ENCODE data around the gene GPR108. TPM values are rescaled to one million over a fixed set of nuclear protein-coding genes. Genes with fewer than 3 reads are reported as not detected.
A peak's percentile ranks its signal among the peaks of the same experiment; 100 is the strongest.

GPR108 gene
- total and polyA plus RNA-seq, 10 donors = 35.4 to 102 (median 61.9) TPM

- DNase-seq = no peak
- intact Hi-C loops (cut with DNase I; ENCODE audit: low total_unique reads) = no loop called here
- WGBS, 5 donors = 66 to 89% (median 79%) methylated on average over 18 to 20 of the region's 20 CpGs
These were observed 3.2 kb downstream of the GPR108 start for GRCh38 chr19:6734096-6734696.

GRCh38 chr19:6733338-6734095 is 3.9 kb downstream of the GPR108 start:
- Histone ChIP-seq H3K27me3 (replicated peaks in 1 of 7) (no peaks in the 10 kb centered on the region), H3K9me3 (no peaks in the 10 kb centered on the region), H3K36me3 (peaks cover 0 to 65% (median 27%) of the 10 kb centered on the region in 6 donors), H3K27ac (peak overlapping the region in 2 of 8 donors; percentile 96 to 99), H3K4me3 (peak overlapping the region in 1 of 8 donors; percentile 30), H3K4me1 (peaks cover 17 to 56% (median 37%) of the 10 kb centered on the region in 6 donors)
- DNase-seq = no peak
- 94 to 95% (median 95%) methylated on average over 26 to 29 of the region's 29 CpGs for WGBS, 5 donors
- TF ChIP-seq POLR2A (IDR thresholded peaks at IDR 0.05) (no peak), CTCF (IDR thresholded peaks at IDR 0.05 in 8 of 11, conservative IDR thresholded peaks at IDR 0.05 in 3 of 11) (peak in 6 of 11 experiments; percentile 4 to 45 (median 20)), POLR2AphosphoS5 (IDR thresholded peaks at IDR 0.05) (peak in 1 of 3 donors; percentile 6)
- intact Hi-C loops (cut with DNase I; ENCODE audit: low total_unique reads) = no loop called here

More at GRCh38 chr19:6734096-6734696, 3.2 kb downstream of the GPR108 start:
- Histone ChIP-seq H3K4me3 (peak overlapping the region in 1 of 8 donors; percentile 30), H3K27ac (peak overlapping the region in 2 of 8 donors; percentile 96 to 99), H3K4me1 (peaks cover 20 to 56% (median 39%) of the 10 kb centered on the region in 6 donors), H3K36me3 (peaks cover 0 to 65% (median 27%) of the 10 kb centered on the region in 6 donors), H3K9me3 (no peaks in the 10 kb centered on the region), H3K27me3 (replicated peaks in 1 of 7) (no peaks in the 10 kb centered on the region)
- TF ChIP-seq POLR2AphosphoS5 (IDR thresholded peaks at IDR 0.05) (peak in 2 of 3 donors; percentile 37 to 39), POLR2A (IDR thresholded peaks at IDR 0.05) (no peak)

- WGBS, 5 donors = 89 to 95% (median 93%) methylated on average over 21 of the region's 21 CpGs
- intact Hi-C loops (cut with DNase I; ENCODE audit: low total_unique reads) = no loop called here
These were observed 4.5 kb downstream of the GPR108 start for GRCh38 chr19:6732803-6733337.

DNA sequence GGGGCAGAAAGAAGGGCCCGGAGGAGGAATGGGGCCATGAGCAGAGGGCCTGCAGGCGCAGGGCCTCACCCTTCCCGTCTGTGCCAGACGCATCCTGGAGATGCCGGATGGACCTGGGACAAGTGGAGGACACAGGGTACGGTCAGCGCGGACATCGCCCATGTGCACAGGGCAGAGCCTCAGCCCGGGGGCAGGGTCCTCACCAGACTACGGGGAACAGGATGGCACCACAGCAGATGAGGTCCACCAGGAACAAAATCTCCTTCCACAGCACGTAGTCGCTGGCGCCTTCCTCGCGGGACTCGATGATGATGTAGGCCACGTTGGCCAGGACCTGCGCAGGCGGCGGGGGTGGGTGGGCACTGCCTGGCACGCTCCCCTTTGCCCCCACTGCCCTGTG is 5.6 kb downstream of the GPR108 start:
- 89 to 94% (median 92%) methylated on average over 19 to 22 of the region's 22 CpGs for WGBS, 5 donors
- intact Hi-C loops (cut with DNase I; ENCODE audit: low total_unique reads) = no loop called here
- no peak for TF ChIP-seq POLR2A (IDR thresholded peaks at IDR 0.05)
- TF ChIP-seq POLR2AphosphoS5 (IDR thresholded peaks at IDR 0.05) = no peak
- no peak for TF ChIP-seq CTCF (IDR thresholded peaks at IDR 0.05 in 8 of 11, conservative IDR thresholded peaks at IDR 0.05 in 3 of 11)
- Histone ChIP-seq H3K4me3 (no peak overlapping the region), H3K27me3 (replicated peaks in 1 of 7) (no peaks in the 10 kb centered on the region), H3K36me3 (peaks cover 0 to 65% (median 27%) of the 10 kb centered on the region in 6 donors), H3K4me1 (peaks cover 10 to 60% (median 37%) of the 10 kb centered on the region in 6 donors), H3K9me3 (no peaks in the 10 kb centered on the region), H3K27ac (no peak overlapping the region)
- DNase-seq = no peak

More at GRCh38 chr19:6732803-6733337, 4.5 kb downstream of the GPR108 start:
- Histone ChIP-seq H3K9me3 (no peaks in the 10 kb centered on the region), H3K27me3 (replicated peaks in 1 of 7) (no peaks in the 10 kb centered on the region), H3K36me3 (peaks cover 0 to 65% (median 27%) of the 10 kb centered on the region in 6 donors), H3K27ac (no peak overlapping the region), H3K4me3 (no peak overlapping the region), H3K4me1 (peaks cover 11 to 56% (median 37%) of the 10 kb centered on the region in 6 donors)
- TF ChIP-seq CTCF (IDR thresholded peaks at IDR 0.05 in 8 of 11, conservative IDR thresholded peaks at IDR 0.05 in 3 of 11) (no peak), POLR2AphosphoS5 (IDR thresholded peaks at IDR 0.05) (peak in 1 of 3 donors; percentile 23)
- DNase-seq = no peak

Measured in spleen (tissue), 11 donors.